Activated naive CD4-positive, alpha-beta T cell treated with anti-CD3 and anti-CD28 coated beads, Interleukin-2, amount 10 ng/mL, durations not matched to agents 5 hours and 36 hours (primary cell): ENCODE results near the gene DNAJB12. TPM values are rescaled to one million over a fixed set of nuclear protein-coding genes. Genes with fewer than 3 reads are reported as not detected.

ENCODE experiments used
- total RNA-seq, 2 experiments: library from RNA; stranded (reverse); gene quantifications; one replicate each; pipeline ENCODE4 v1.2.3, GENCODE V29; 2021

The DNAJB12 gene
- total RNA-seq, result 10 to 100 TPM; 27.7 to 28.8 TPM

GRCh38 chr10:72354356-72355213, at the start of gene DNAJB12:
Gene DNAJB12 (minus strand): TSS chr10:72354919. CDS start chr10:72354897, 22 bp downstream.

Other genes starting within 250 kb of the DNAJB12 start
- gene ANAPC16, start 138.9 kb downstream of the DNAJB12 start, total RNA-seq, result 100 to 1,000 TPM; 108 to 109 TPM
- 10 to 100 TPM; 29.2 to 35.6 TPM for gene ASCC1, start 138.6 kb downstream of the DNAJB12 start, total RNA-seq
- 100 to 1,000 TPM; 299 to 306 TPM for gene DDIT4, start 81.0 kb downstream of the DNAJB12 start, total RNA-seq